SK-N-MC (cell line): ENCODE results near the gene SLC2A8.

Source experiments
- EZH2 ChIP-seq: fragments of 200-600 bp; sonication (generic); IDR thresholded peaks from one replicate; pipeline ENCODE4 v1.6.1; 2017; ENCODE audit warnings: antibody characterized with exemption
- POLR2AphosphoS5 ChIP-seq: IDR thresholded peaks from 2 replicates; pipeline ENCODE4 v1.6.1; 2012; ENCODE audit warnings: mild to moderate bottlenecking, low read depth, low read length, borderline replicate concordance

DNA sequence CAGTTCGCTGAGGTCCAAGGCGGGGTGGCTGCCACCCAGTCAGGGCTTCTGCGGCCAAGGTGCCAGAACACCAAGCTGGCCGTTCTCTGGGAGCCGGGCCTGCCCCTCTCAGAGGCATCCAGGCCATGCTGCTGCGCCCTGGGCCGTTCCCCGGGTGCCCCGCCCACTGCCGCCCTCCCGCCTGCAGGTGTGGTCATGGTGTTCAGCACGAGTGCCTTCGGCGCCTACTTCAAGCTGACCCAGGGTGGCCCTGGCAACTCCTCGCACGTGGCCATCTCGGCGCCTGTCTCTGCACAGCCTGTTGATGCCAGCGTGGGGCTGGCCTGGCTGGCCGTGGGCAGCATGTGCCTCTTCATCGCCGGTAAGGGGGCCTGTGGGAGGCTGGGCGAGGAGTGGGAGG, 7.7 kb downstream of the SLC2A8 start:
- TF ChIP-seq EZH2 (no peak), POLR2AphosphoS5 (no peak)
